C4-2B (cell line): ENCODE results near the gene FUT6.

Experiments used
- ZFX ChIP-seq: fragments of 450-650 bp; IDR thresholded peaks from 2 replicates; pipeline ENCODE4 v1.6.1; 2017
- TF ChIP-seq, protein P1 (sequence below): fragments of 450-650 bp; conservative IDR thresholded peaks from 2 replicates; pipeline ENCODE4 v1.5.1; 2017; ENCODE audit warnings: mild to moderate bottlenecking

DNA sequence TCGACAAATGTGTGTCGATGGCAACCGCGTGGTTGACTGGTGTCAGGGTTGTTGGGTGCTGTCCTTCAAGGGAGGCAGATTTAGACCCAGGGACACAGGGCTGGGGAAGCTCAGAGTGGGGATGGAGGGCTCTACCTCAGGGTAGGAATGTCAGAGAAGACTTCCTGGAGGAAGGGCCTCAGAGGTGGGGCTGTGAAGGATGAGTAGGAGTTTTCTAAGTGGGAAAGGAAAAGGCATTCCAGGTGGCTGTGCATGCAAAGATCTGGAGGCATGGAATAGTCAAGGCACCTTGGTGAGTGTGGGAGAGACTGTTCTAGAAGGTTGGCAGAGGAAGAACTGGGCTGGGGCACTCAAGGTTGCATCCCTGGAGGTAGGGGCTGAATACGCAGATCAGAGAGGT, 32.6 kb downstream of the FUT6 start:
- TF ChIP-seq, protein P1, sequence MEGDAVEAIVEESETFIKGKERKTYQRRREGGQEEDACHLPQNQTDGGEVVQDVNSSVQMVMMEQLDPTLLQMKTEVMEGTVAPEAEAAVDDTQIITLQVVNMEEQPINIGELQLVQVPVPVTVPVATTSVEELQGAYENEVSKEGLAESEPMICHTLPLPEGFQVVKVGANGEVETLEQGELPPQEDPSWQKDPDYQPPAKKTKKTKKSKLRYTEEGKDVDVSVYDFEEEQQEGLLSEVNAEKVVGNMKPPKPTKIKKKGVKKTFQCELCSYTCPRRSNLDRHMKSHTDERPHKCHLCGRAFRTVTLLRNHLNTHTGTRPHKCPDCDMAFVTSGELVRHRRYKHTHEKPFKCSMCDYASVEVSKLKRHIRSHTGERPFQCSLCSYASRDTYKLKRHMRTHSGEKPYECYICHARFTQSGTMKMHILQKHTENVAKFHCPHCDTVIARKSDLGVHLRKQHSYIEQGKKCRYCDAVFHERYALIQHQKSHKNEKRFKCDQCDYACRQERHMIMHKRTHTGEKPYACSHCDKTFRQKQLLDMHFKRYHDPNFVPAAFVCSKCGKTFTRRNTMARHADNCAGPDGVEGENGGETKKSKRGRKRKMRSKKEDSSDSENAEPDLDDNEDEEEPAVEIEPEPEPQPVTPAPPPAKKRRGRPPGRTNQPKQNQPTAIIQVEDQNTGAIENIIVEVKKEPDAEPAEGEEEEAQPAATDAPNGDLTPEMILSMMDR = no peak
- TF ChIP-seq ZFX = no peak
